C4-2B (cell line): ENCODE data around the gene HGFAC.

Experiments
- ZFX ChIP-seq: fragments of 450-650 bp; IDR thresholded peaks from 2 replicates; pipeline ENCODE4 v1.6.1; 2017
- TF ChIP-seq, protein P1 (sequence below): fragments of 450-650 bp; conservative IDR thresholded peaks from 2 replicates; pipeline ENCODE4 v1.5.1; 2017; ENCODE audit warnings: mild to moderate bottlenecking

DNA sequence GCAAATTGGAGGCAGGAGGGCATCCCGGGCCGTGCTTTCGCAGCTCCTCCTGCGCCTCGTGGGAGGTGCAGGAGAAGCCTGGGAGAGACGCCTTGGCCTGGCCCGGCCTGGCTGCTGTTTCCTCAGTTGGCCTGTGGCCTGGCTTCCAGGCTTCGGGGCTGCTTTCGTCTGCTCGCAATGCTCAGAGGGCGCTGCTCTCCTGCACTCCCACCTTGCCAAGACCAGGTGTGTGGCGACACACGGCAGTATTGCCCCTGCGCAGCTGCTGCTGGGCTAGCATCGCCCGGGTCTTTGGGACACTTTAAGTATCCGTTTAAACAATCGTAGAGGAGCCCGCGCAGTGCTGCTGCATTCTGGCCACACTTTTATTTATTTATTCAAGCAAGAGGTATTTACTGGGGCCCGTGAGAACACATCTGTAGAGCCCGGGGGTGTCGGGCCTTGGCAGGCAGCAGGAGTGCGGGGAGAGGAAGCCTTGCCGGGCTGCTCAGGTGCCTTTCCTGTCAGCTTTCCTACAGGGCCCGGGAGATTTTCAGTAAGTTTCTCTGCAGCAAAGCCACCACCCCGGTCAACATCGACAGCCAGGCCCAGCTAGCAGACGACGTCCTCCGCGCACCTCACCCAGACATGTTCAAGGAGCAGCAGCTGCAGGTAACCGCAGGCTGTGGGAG lies 26.2 kb upstream of the HGFAC start:
- TF ChIP-seq, protein P1, sequence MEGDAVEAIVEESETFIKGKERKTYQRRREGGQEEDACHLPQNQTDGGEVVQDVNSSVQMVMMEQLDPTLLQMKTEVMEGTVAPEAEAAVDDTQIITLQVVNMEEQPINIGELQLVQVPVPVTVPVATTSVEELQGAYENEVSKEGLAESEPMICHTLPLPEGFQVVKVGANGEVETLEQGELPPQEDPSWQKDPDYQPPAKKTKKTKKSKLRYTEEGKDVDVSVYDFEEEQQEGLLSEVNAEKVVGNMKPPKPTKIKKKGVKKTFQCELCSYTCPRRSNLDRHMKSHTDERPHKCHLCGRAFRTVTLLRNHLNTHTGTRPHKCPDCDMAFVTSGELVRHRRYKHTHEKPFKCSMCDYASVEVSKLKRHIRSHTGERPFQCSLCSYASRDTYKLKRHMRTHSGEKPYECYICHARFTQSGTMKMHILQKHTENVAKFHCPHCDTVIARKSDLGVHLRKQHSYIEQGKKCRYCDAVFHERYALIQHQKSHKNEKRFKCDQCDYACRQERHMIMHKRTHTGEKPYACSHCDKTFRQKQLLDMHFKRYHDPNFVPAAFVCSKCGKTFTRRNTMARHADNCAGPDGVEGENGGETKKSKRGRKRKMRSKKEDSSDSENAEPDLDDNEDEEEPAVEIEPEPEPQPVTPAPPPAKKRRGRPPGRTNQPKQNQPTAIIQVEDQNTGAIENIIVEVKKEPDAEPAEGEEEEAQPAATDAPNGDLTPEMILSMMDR = no peak
- TF ChIP-seq ZFX = no peak
